DOHH2 (cell line): Measurements from ENCODE around the gene EFNA5.

Source experiments
- CTCF ChIP-seq: fragments of 200-600 bp; sonication (generic); IDR thresholded peaks from one replicate; pipeline ENCODE4 v1.5.1; 2014; ENCODE audit warnings: antibody characterized with exemption, mild to moderate bottlenecking, low read depth, low read length; ENCODE audit not compliant: poor library complexity, severe bottlenecking
- EZH2phosphoT487 ChIP-seq: fragments of 200-600 bp; sonication (generic); IDR thresholded peaks from 2 replicates; pipeline ENCODE4 v1.6.1; 2017; ENCODE audit warnings: borderline replicate concordance, mild to moderate bottlenecking, antibody characterized with exemption, low read length, moderate library complexity, mixed read lengths

DNA sequence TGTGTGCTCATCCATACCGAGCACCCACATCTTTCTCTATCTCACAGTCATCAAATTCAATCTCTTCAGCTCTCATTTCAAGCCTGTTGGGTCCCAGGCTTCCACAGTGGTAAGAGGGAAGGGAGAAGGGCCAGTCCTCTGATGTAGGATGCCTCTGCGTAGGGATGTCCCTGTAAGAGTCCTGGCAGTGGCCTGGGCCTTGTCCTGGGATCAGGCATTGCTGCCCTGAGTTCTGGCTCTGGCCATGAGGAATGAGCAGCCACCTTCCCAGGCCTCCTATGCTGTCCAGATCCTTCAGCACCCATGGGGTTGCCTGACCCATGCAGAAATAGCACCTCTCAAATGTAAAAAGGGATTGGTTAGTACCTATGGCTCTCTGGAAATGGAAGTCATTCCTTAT lies 121.2 kb downstream of the EFNA5 start:
- no peak for TF ChIP-seq CTCF
- no peak for TF ChIP-seq EZH2phosphoT487
